Measurements from ENCODE around the gene TMEM150B. TPM values are rescaled to one million over a fixed set of nuclear protein-coding genes. Genes with fewer than 3 reads are reported as not detected.

The TMEM150B gene
- total and polyA plus RNA-seq, 2 of the 13 experiments (the other 11 are each of a cell fraction or from before 2014, with no cell fraction given), result 1.3 to 1.8 TPM

DNA sequence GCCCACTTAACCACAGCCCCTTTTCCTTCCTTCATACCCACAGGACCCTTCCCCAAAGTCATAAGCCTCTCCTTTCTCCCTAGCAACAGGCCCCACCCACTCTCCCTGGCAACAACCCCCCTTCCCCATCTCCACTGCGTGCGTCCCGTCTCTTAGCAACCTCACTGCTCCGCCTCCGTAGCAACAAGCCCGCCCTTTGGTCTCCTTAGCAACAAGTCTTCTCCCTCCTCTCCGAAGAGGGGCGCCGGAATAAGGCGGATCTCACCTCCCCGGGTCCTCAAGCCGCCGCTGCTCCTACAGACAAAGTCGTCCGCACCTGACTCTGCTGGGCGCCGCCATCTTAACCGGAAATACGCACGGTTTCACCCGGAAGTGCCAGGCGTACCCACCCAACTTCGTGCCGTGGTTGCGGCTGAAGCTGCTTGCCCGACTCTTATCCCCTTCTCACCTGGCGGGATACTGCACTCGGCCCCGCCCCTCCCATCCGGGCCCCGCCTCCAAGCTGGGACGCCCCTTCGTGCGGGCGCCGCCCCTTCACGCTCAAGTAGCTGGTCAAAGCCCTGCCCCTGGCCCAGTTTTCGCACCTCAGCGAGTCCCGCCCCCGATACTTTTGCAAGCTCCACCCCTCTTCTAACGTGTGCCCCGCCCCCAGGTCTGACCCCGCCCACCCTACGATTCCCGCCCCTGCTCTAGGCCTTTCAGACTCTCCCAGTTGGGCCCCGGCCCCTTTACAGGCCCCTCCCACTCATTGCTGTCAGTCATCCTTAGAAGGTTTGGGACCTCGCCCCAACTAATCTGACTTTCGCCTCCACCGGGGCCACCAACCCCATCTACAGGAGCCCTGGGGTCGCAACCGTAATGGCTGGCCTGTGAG, 45.1 kb downstream of the TMEM150B start, which contains the start of gene HSPBP1 (continued):
- TF ChIP-seq, protein P1, sequence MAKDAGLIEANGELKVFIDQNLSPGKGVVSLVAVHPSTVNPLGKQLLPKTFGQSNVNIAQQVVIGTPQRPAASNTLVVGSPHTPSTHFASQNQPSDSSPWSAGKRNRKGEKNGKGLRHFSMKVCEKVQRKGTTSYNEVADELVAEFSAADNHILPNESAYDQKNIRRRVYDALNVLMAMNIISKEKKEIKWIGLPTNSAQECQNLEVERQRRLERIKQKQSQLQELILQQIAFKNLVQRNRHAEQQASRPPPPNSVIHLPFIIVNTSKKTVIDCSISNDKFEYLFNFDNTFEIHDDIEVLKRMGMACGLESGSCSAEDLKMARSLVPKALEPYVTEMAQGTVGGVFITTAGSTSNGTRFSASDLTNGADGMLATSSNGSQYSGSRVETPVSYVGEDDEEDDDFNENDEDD (CRISPR knock-in tag; IDR thresholded peaks at IDR 0.05; ENCODE audit: borderline replicate concordance), result peak; percentile 73; the same call in 1 of the 2 replicates
- TF ChIP-seq ZNF136 (CRISPR knock-in tag; IDR thresholded peaks at IDR 0.05; ENCODE audit: low read depth) (no peak), ZNF619 (CRISPR knock-in tag; IDR thresholded peaks at IDR 0.05) (no peak), PCBP2 (optimal IDR thresholded peaks at IDR 0.05; ENCODE audit: low read depth, low read length, poor library complexity, severe bottlenecking) (no peak), SIN3B (IDR thresholded peaks at IDR 0.05; ENCODE audit: low read length) (peak; percentile 92), MEIS2 (CRISPR knock-in tag; IDR thresholded peaks at IDR 0.05) (0 out of 2 replicates have a peak, but pooled peaks have one; percentile 38), SNAI1 (CRISPR knock-in tag; IDR thresholded peaks at IDR 0.05; ENCODE audit: borderline replicate concordance) (no peak), NFIC (IDR thresholded peaks at IDR 0.05; ENCODE audit: low read length) (no peak), ZNF451 (CRISPR knock-in tag; IDR thresholded peaks at IDR 0.05) (no peak), BORCS8-MEF2B (CRISPR knock-in tag; IDR thresholded peaks at IDR 0.05) (no peak), FOXA3 (CRISPR knock-in tag; IDR thresholded peaks at IDR 0.05) (no peak; the same call in 1 of the 2 replicates), TSC22D2 (CRISPR knock-in tag; IDR thresholded peaks at IDR 0.05; ENCODE audit: borderline replicate concordance) (no peak), ZNF33A (CRISPR knock-in tag; IDR thresholded peaks at IDR 0.05; ENCODE audit: borderline replicate concordance) (no peak), GABPB1 (CRISPR knock-in tag; IDR thresholded peaks at IDR 0.05) (peak; percentile 98), ATF7-NPFF (CRISPR knock-in tag; IDR thresholded peaks at IDR 0.05; ENCODE audit: low read depth) (0 out of 2 replicates have a peak, but pooled peaks have one; percentile 53), HNRNPH1 (optimal IDR thresholded peaks at IDR 0.05; ENCODE audit: low read depth, low read length) (no peak)
- TF ChIP-seq, protein P2, sequence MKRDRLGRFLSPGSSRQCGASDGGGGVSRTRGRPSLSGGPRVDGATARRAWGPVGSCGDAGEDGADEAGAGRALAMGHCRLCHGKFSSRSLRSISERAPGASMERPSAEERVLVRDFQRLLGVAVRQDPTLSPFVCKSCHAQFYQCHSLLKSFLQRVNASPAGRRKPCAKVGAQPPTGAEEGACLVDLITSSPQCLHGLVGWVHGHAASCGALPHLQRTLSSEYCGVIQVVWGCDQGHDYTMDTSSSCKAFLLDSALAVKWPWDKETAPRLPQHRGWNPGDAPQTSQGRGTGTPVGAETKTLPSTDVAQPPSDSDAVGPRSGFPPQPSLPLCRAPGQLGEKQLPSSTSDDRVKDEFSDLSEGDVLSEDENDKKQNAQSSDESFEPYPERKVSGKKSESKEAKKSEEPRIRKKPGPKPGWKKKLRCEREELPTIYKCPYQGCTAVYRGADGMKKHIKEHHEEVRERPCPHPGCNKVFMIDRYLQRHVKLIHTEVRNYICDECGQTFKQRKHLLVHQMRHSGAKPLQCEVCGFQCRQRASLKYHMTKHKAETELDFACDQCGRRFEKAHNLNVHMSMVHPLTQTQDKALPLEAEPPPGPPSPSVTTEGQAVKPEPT (CRISPR knock-in tag; IDR thresholded peaks at IDR 0.05; ENCODE audit: low read depth), result no peak
- TF ChIP-seq, protein P3, sequence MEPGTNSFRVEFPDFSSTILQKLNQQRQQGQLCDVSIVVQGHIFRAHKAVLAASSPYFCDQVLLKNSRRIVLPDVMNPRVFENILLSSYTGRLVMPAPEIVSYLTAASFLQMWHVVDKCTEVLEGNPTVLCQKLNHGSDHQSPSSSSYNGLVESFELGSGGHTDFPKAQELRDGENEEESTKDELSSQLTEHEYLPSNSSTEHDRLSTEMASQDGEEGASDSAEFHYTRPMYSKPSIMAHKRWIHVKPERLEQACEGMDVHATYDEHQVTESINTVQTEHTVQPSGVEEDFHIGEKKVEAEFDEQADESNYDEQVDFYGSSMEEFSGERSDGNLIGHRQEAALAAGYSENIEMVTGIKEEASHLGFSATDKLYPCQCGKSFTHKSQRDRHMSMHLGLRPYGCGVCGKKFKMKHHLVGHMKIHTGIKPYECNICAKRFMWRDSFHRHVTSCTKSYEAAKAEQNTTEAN (CRISPR knock-in tag; conservative IDR thresholded peaks at IDR 0.05), result no peak
- TF ChIP-seq, protein P4, sequence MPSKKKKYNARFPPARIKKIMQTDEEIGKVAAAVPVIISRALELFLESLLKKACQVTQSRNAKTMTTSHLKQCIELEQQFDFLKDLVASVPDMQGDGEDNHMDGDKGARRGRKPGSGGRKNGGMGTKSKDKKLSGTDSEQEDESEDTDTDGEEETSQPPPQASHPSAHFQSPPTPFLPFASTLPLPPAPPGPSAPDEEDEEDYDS (CRISPR knock-in tag; IDR thresholded peaks at IDR 0.05), result peak; percentile 60
- TF ChIP-seq, protein P5, sequence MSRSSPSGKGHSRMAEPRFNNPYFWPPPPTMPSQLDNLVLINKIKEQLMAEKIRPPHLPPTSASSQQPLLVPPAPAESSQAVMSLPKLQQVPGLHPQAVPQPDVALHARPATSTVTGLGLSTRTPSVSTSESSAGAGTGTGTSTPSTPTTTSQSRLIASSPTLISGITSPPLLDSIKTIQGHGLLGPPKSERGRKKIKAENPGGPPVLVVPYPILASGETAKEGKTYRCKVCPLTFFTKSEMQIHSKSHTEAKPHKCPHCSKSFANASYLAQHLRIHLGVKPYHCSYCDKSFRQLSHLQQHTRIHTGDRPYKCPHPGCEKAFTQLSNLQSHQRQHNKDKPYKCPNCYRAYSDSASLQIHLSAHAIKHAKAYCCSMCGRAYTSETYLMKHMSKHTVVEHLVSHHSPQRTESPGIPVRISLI (CRISPR knock-in tag; IDR thresholded peaks at IDR 0.05; ENCODE audit: borderline replicate concordance), result no peak
- TF ChIP-seq, protein P6, sequence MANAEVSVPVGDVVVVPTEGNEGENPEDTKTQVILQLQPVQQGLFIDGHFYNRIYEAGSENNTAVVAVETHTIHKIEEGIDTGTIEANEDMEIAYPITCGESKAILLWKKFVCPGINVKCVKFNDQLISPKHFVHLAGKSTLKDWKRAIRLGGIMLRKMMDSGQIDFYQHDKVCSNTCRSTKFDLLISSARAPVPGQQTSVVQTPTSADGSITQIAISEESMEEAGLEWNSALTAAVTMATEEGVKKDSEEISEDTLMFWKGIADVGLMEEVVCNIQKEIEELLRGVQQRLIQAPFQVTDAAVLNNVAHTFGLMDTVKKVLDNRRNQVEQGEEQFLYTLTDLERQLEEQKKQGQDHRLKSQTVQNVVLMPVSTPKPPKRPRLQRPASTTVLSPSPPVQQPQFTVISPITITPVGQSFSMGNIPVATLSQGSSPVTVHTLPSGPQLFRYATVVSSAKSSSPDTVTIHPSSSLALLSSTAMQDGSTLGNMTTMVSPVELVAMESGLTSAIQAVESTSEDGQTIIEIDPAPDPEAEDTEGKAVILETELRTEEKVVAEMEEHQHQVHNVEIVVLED (CRISPR knock-in tag; IDR thresholded peaks at IDR 0.05; ENCODE audit: borderline replicate concordance), result peak; percentile 86

Data from HepG2 (cell line).